Fibroblast of lung (primary cell): Measurements from ENCODE around the gene RNASE13. TPM values are rescaled to one million over a fixed set of nuclear protein-coding genes. Genes with fewer than 3 reads are reported as not detected.
A peak's percentile ranks its signal among the peaks of the same experiment; 100 is the strongest.

Experiments used
- DNase-seq, 2 donors: peaks; one replicate each; pipeline versions ENCODE4 v3.0.0 to v3.0.0-alpha.2; 2010; ENCODE audit warnings: low read depth in 2 of 2
- H2AFZ ChIP-seq: 2 replicates; pipeline ENCODE4 v1.5.1; 2012; ENCODE audit warnings: low read length, control low read depth, inconsistent platforms
- H3K27ac ChIP-seq: 2 replicates; pipeline ENCODE4 v1.5.1; 2011; ENCODE audit warnings: low read length, control low read depth; ENCODE audit not compliant: insufficient read depth
- H3K27me3 ChIP-seq: 2 replicates; pipeline ENCODE4 v1.5.1; 2011; ENCODE audit warnings: mild to moderate bottlenecking, low read length; ENCODE audit not compliant: control insufficient read depth, insufficient read depth
- H3K36me3 ChIP-seq: 2 replicates; pipeline ENCODE4 v1.5.1; 2011; ENCODE audit warnings: low read length; ENCODE audit not compliant: control insufficient read depth, insufficient read depth
- H3K4me1 ChIP-seq: 2 replicates; pipeline ENCODE4 v1.5.1; 2011; ENCODE audit warnings: low read length; ENCODE audit not compliant: control insufficient read depth, insufficient read depth; ENCODE audit errors: extremely low read depth
- H3K4me2 ChIP-seq: 2 replicates; pipeline ENCODE4 v1.5.1; 2011; ENCODE audit warnings: low read length, control low read depth; ENCODE audit not compliant: insufficient read depth; ENCODE audit errors: extremely low read depth
- H3K4me3 ChIP-seq, 4 experiments: fragments of 200-600 bp in 1 of 4; sonication (generic) in 1 of 4; replicated peaks in 1 of 4; 2 replicates each; pipeline ENCODE4 v1.5.1; 2011 to 2016; ENCODE audit warnings: low read length in 4 of 4, low read depth in 3 of 4, mild to moderate bottlenecking in 3 of 4, control low read depth in 2 of 4, inconsistent platforms in 1 of 4, mixed read lengths in 1 of 4; ENCODE audit not compliant: insufficient read depth in 1 of 4; ENCODE audit errors: control extremely low read depth in 1 of 4
- H3K79me2 ChIP-seq: 2 replicates; pipeline ENCODE4 v1.5.1; 2012; ENCODE audit warnings: mild to moderate bottlenecking, low read length, inconsistent platforms; ENCODE audit not compliant: control insufficient read depth, insufficient read depth
- H3K9ac ChIP-seq: 2 replicates; pipeline ENCODE4 v1.5.1; 2011; ENCODE audit warnings: mild to moderate bottlenecking, low read length, control low read depth; ENCODE audit not compliant: insufficient read depth
- H3K9me3 ChIP-seq: 2 replicates; pipeline ENCODE4 v1.5.1; 2012; ENCODE audit warnings: low read depth, low read length; ENCODE audit not compliant: control insufficient read depth, insufficient read depth
- H4K20me1 ChIP-seq: 2 replicates; pipeline ENCODE4 v1.5.1; 2011; ENCODE audit warnings: low read length; ENCODE audit not compliant: control insufficient read depth, insufficient read depth; ENCODE audit errors: extremely low read depth
- EZH2 ChIP-seq: IDR thresholded peaks from 2 replicates; pipeline ENCODE4 v1.5.1; 2012; ENCODE audit warnings: low read length, control low read depth, mild to moderate bottlenecking; ENCODE audit errors: missing control alignments
- polyA plus RNA-seq, 2 donors: library from polyadenylated mRNA; depleted of rRNA in 1 of 2; stranded (reverse) in 1 of 2; unstranded in 1 of 2; fragments of >200 nt; gene quantifications; 2 replicates each; pipeline ENCODE4 v1.2.1, GENCODE V29; 2011 to 2012; ENCODE audit warnings: missing spikeins in 1 of 2
- total RNA-seq: library from RNA; depleted of rRNA; stranded (reverse); fragments of >200 nt; gene quantifications from 2 replicates; pipeline ENCODE4 v1.2.1, GENCODE V29; 2014
- TF ChIP-seq, protein P1 (sequence below), 2 donors: IDR thresholded peaks in 1 of 2; conservative IDR thresholded peaks in 1 of 2; 1 replicate in 1 of 2; 2 replicates in 1 of 2; pipeline ENCODE4 v1.5.1; 2011 to 2012; ENCODE audit warnings: low read length in 2 of 2, control low read depth in 1 of 2, inconsistent platforms in 1 of 2, low read depth in 1 of 2, mild to moderate bottlenecking in 1 of 2

Gene RNASE13
- total and polyA plus RNA-seq, 2 donors (not counting 1 experiment from before 2014, with no cell fraction given), result not detected

DNA sequence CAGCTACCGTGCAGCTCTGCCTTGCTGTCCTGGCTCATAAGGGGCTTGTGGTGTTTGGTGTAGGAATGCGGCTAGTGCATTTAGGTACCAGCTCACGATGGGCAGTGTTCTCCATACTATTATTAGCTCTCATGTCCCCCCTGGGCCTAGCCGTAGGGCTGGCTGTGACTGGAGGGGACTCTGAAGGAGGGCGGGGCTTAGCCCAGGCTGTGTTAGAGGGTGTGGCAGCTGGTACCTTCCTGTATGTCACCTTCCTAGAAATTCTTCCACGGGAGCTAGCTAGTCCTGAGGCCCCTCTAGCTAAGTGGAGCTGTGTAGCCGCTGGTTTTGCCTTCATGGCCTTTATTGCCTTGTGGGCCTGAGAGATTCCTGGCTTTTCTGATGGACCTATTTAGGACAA is 33.4 kb downstream of the RNASE13 start:
- Histone ChIP-seq H4K20me1 (no peaks in the 10 kb centered on the region), H3K27me3 (no peaks in the 10 kb centered on the region), H3K9ac (no peak overlapping the region), H2AFZ (no peak overlapping the region), H3K36me3 (peaks cover 4% of the 10 kb centered on the region), H3K4me1 (no peaks in the 10 kb centered on the region), H3K79me2 (no peaks in the 10 kb centered on the region), H3K4me2 (no peak overlapping the region), H3K4me3 (no peak overlapping the region), H3K27ac (no peak overlapping the region), H3K9me3 (no peaks in the 10 kb centered on the region)
- no peak for DNase-seq
- no peak for TF ChIP-seq EZH2
- TF ChIP-seq, protein P1, sequence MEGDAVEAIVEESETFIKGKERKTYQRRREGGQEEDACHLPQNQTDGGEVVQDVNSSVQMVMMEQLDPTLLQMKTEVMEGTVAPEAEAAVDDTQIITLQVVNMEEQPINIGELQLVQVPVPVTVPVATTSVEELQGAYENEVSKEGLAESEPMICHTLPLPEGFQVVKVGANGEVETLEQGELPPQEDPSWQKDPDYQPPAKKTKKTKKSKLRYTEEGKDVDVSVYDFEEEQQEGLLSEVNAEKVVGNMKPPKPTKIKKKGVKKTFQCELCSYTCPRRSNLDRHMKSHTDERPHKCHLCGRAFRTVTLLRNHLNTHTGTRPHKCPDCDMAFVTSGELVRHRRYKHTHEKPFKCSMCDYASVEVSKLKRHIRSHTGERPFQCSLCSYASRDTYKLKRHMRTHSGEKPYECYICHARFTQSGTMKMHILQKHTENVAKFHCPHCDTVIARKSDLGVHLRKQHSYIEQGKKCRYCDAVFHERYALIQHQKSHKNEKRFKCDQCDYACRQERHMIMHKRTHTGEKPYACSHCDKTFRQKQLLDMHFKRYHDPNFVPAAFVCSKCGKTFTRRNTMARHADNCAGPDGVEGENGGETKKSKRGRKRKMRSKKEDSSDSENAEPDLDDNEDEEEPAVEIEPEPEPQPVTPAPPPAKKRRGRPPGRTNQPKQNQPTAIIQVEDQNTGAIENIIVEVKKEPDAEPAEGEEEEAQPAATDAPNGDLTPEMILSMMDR (conservative IDR thresholded peaks at IDR 0.05 in 1 of 2, IDR thresholded peaks at IDR 0.05 in 1 of 2; ENCODE audit: low read depth in 1 of 2, low read length in 2 of 2), result no peak

DNA sequence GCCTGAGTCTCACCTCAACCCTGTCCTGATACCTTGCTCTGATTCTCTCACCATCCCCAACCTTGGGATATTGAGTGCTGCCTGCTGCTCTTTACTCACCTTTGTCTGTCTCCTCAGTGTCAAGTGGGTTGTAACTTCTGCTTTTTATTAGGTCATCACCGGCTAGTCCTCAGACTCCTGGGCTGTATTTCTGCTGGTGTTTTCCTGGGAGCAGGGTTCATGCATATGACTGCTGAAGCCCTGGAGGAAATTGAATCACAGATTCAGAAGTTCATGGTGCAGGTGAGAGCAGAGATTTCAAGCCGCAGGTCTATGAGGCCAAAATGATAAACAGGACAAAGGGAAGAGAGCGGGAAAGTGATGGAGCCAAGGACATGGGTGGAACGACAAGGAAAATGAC is 35.0 kb downstream of the RNASE13 start:
- peaks cover 6% of the 10 kb centered on the region for H3K36me3 ChIP-seq
- H3K27me3 ChIP-seq, result no peaks in the 10 kb centered on the region
- TF ChIP-seq, protein P1 (conservative IDR thresholded peaks at IDR 0.05 in 1 of 2, IDR thresholded peaks at IDR 0.05 in 1 of 2; ENCODE audit: low read depth in 1 of 2, low read length in 2 of 2), result no peak
- TF ChIP-seq EZH2, result no peak
- H3K9ac ChIP-seq, result no peak overlapping the region
- H3K27ac ChIP-seq, result no peak overlapping the region
- H3K4me3 ChIP-seq, result no peak overlapping the region
- no peaks in the 10 kb centered on the region for H3K79me2 ChIP-seq
- H3K4me1 ChIP-seq, result no peaks in the 10 kb centered on the region
- H3K9me3 ChIP-seq, result no peaks in the 10 kb centered on the region
- H4K20me1 ChIP-seq, result no peaks in the 10 kb centered on the region
- H2AFZ ChIP-seq, result no peak overlapping the region
- no peak for DNase-seq
- no peak overlapping the region for H3K4me2 ChIP-seq

DNA sequence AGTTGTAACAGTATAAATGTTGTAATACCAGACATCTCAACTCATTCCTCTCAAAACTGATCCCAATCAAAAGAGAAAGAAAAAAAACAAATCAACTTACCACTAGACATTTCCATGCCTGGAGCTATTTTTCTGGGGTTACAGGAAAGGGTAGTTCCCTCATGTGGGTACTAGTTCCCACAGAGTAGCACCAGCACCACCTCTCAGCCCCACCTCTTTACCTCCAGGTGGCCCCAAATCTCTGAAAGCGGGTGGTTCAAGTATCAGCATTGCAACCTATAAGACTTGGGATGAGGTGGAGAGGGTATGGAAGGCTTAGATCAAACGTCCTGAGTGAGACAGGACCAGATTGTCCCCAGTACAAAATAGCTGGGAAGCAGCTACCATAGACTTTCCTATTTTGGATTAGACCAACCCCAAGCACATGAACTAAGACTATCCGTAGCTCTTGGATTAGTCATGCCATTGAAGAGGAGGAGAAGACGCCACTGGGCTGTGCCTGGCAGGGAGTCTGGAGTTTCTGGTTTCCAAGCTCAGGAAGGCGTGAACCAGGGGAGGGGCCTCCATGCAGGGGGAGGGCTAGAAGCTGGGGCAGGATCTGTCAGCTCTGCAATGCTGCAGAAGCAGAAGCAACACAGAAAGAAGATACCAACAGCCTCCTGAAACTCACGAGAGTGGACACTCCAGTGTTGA is 35.8 kb downstream of the RNASE13 start, which contains the start of gene SLC39A2:
TSS of gene SLC39A2 (plus strand) at position 620 of the 693 bp plus-strand sequence. CDS start 154 bp downstream, outside the sequence.
- no peaks in the 10 kb centered on the region for H3K79me2 ChIP-seq
- H3K9ac ChIP-seq, result no peak within 1 kb of the TSS
- H4K20me1 ChIP-seq, result no peaks in the 10 kb centered on the region
- no peaks in the 10 kb centered on the region for H3K27me3 ChIP-seq
- H3K36me3 ChIP-seq, result peaks cover 7% of the 10 kb centered on the region
- no peak within 1 kb of the TSS for H3K27ac ChIP-seq
- no peak within 1 kb of the TSS for H3K4me2 ChIP-seq
- DNase-seq, result peak; percentile 51 to 76
- no peak within 1 kb of the TSS for H2AFZ ChIP-seq
- TF ChIP-seq, protein P1 (conservative IDR thresholded peaks at IDR 0.05 in 1 of 2, IDR thresholded peaks at IDR 0.05 in 1 of 2; ENCODE audit: low read depth in 1 of 2, low read length in 2 of 2), result no peak
- no peak for TF ChIP-seq EZH2
- no peak within 1 kb of the TSS for H3K4me3 ChIP-seq
- H3K9me3 ChIP-seq, result no peaks in the 10 kb centered on the region
- H3K4me1 ChIP-seq, result no peaks in the 10 kb centered on the region
